Natural killer cell treated with Interleukin-12 subunit alpha and Interleukin-12 subunit beta and Interleukin-15 and Interleukin-18, amount 100 ng/mL, for 72 hours (primary cell): ENCODE results near the gene PRR14. TPM values are rescaled to one million over a fixed set of nuclear protein-coding genes. Genes with fewer than 3 reads are reported as not detected.
A peak's percentile ranks its signal among the peaks of the same experiment; 100 is the strongest.
"Not testable (repeated sequence)": the region's sequence is repeated elsewhere in the genome, so short reads cannot be mapped to it uniquely, and the experiment has no call there.

Source experiments
- ATAC-seq, 2 donors: fragments of 150-1000 bp; cut with Tn5 transposase in 1 of 2; sonication (Bioruptor Pico), chemical (Tn5 transposase) in 1 of 2; 2 replicates each; pipeline ENCODE4 v1.10.0; 2021
- DNase-seq: peaks from one replicate; pipeline ENCODE4 v3.0.0; 2022; ENCODE audit warnings: low spot score
- H3K27ac Mint-ChIP-seq, 2 donors: 1 replicate in 1 of 2; 2 replicates in 1 of 2; pipeline ENCODE4 v1.8.0; 2022; ENCODE audit warnings: mixed read lengths in 2 of 2, mild to moderate bottlenecking in 1 of 2, moderate library complexity in 1 of 2
- H3K27me3 Mint-ChIP-seq, 2 donors: 1 replicate in 1 of 2; 2 replicates in 1 of 2; pipeline ENCODE4 v1.8.0; 2022; ENCODE audit warnings: mixed read lengths in 2 of 2
- H3K36me3 Mint-ChIP-seq: one replicate; pipeline ENCODE4 v1.8.0; 2022; ENCODE audit warnings: mixed read lengths
- H3K4me1 Mint-ChIP-seq, 2 donors: 1 replicate in 1 of 2; 2 replicates in 1 of 2; pipeline ENCODE4 v1.8.0; 2022; ENCODE audit warnings: low read depth in 2 of 2, mixed read lengths in 2 of 2, mild to moderate bottlenecking in 1 of 2
- H3K4me3 Mint-ChIP-seq: one replicate; pipeline ENCODE4 v1.8.0; 2022; ENCODE audit warnings: mixed read lengths
- H3K9me3 Mint-ChIP-seq: 2 replicates; pipeline ENCODE4 v1.8.0; 2022; ENCODE audit warnings: mixed read lengths
- total RNA-seq, 2 donors: library from RNA; stranded (reverse); gene quantifications; one replicate each; pipeline ENCODE4 v1.2.3, GENCODE V29; 2022

Gene PRR14
- total RNA-seq, 2 donors from 2014 or later, result 128 to 197 TPM

GRCh38 chr16:30698816-30699614 is 48.3 kb downstream of the PRR14 start, which contains the start of gene SRCAP:
TSS of gene SRCAP (plus strand) at chr16:30699171. CDS start at chr16:30700825, 1,654 bp downstream.
- H3K27me3 Mint-ChIP-seq, result no peaks in the 10 kb centered on the region
- no peaks in the 10 kb centered on the region for H3K9me3 Mint-ChIP-seq
- peak within 1 kb of the TSS; percentile 99 to 100 for H3K27ac Mint-ChIP-seq
- H3K4me1 Mint-ChIP-seq, result peaks cover 32 to 34% of the 10 kb centered on the region in 2 donors
- ATAC-seq, result peak; percentile 71 to 76
- H3K36me3 Mint-ChIP-seq, result peaks cover 16% of the 10 kb centered on the region
- DNase-seq, result peak; percentile 93
- peak within 1 kb of the TSS; percentile 91 for H3K4me3 Mint-ChIP-seq

GRCh38 chr16:30699615-30700099 is 48.9 kb downstream of the PRR14 start:
- ATAC-seq, result no peak
- Mint-ChIP-seq H3K9me3 (no peaks in the 10 kb centered on the region), H3K4me3 (peak overlapping the region; percentile 91), H3K4me1 (peaks cover 32 to 34% of the 10 kb centered on the region in 2 donors), H3K27me3 (no peaks in the 10 kb centered on the region), H3K27ac (peak overlapping the region; percentile 99 to 100), H3K36me3 (peaks cover 16% of the 10 kb centered on the region)
- no peak for DNase-seq

DNA sequence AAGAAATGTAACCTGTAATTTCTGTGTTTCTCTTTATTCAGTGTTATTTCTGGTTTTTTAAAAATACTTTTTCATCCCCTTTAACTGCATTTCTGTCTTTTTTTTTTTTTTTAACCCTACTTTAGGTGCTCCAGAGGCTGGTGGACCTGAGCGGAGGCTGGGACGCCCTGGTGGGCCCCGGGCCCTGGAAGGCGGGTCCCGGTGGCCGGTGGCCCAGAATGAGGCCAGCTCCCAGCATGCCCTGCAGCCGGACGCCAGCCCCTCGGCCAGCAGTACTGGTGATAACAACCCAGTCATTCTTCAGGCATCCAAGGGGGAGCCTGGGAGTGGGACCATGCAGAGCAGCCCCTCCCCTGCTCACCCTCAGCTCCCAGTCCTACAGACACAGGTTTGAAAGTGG is 49.7 kb downstream of the PRR14 start:
- DNase-seq (no peak), ATAC-seq (no peak)
- no peaks in the 10 kb centered on the region for H3K9me3 Mint-ChIP-seq
- peaks cover 16% of the 10 kb centered on the region for H3K36me3 Mint-ChIP-seq
- no peaks in the 10 kb centered on the region for H3K27me3 Mint-ChIP-seq
- peak overlapping the region; percentile 91 for H3K4me3 Mint-ChIP-seq
- H3K27ac Mint-ChIP-seq, result peak overlapping the region in 1 of 2 donors; percentile 100
- peaks cover 32 to 34% of the 10 kb centered on the region in 2 donors for H3K4me1 Mint-ChIP-seq

DNA sequence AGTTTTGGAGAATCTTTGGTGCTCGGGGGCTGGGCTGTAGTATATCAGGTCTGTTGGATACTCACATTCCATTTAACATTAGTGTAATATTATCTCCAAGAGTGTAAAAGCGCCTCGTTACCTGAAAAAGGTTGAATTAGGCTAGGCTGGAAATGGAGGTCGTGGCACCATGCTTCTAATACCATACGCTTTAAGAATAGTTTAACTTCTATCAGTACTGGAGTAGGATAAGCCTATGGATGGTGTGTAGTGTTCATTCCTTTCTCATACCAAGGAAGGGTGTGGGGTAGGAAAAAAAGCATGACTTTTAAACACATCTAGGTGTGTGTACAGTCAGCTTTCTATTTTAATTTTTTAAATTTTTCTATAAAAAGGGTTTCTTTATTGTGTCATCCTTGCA is 50.2 kb downstream of the PRR14 start:
- Mint-ChIP-seq H3K4me1 (peaks cover 32 to 34% of the 10 kb centered on the region in 2 donors), H3K27ac (no peak overlapping the region), H3K27me3 (no peaks in the 10 kb centered on the region), H3K9me3 (no peaks in the 10 kb centered on the region), H3K36me3 (peaks cover 16% of the 10 kb centered on the region), H3K4me3 (peak overlapping the region; percentile 39)
- ATAC-seq (no peak), DNase-seq (no peak)

GRCh38 chr16:30703071-30703470 is 52.3 kb downstream of the PRR14 start:
- H3K9me3 Mint-ChIP-seq, H3K4me3 Mint-ChIP-seq, H3K27me3 Mint-ChIP-seq, ATAC-seq, DNase-seq: not testable (repeated sequence)
- Mint-ChIP-seq H3K27ac (peak overlapping the region in 1 of 2 donors; percentile 56), H3K4me1 (peaks cover 23 to 25% of the 10 kb centered on the region in 2 donors), H3K36me3 (peaks cover 28% of the 10 kb centered on the region)

DNA sequence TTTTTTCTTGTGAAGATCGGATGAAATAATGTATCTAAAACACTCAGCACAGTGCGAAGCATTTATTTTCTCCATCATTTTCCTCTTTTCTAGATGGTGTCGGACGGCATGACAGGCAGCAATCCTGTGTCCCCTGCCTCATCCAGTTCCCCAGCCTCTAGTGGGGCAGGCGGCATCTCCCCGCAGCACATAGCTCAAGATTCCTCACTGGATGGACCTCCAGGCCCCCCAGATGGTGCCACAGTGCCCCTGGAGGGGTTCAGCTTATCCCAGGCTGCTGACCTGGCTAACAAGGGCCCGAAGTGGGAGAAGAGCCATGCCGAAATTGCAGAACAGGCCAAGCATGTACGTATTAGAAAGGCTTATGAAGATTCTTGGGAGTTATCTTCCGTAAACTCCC is 53.2 kb downstream of the PRR14 start:
- H3K4me1 Mint-ChIP-seq, result peaks cover 20 to 23% of the 10 kb centered on the region in 2 donors
- H3K27ac Mint-ChIP-seq, result no peak overlapping the region
- no peaks in the 10 kb centered on the region for H3K9me3 Mint-ChIP-seq
- H3K27me3 Mint-ChIP-seq, result no peaks in the 10 kb centered on the region
- ATAC-seq, result no peak
- no peak overlapping the region for H3K4me3 Mint-ChIP-seq
- H3K36me3 Mint-ChIP-seq, result peaks cover 29% of the 10 kb centered on the region
- DNase-seq, result no peak

Other genes starting within 250 kb of the PRR14 start
- 1 to 10 TPM; 3.4 to 7.3 TPM for gene ZNF771, start 243.4 kb upstream of the PRR14 start, total RNA-seq
- gene DCTPP1, start 220.9 kb upstream of the PRR14 start, total RNA-seq, result 100 to 1,000 TPM in 1 of 2 donors, 10 to 100 TPM in 1; 95.9 to 155 TPM
- 10 to 100 TPM; 84.7 to 91.4 TPM for gene SEPHS2, start 205.1 kb upstream of the PRR14 start, total RNA-seq
- gene ITGAL, start 178.2 kb upstream of the PRR14 start, total RNA-seq, result 100 to 1,000 TPM; 648 to 717 TPM
- gene ZNF768, start 124.4 kb upstream of the PRR14 start, total RNA-seq, result 10 to 100 TPM; 10.4 to 11.8 TPM
- gene ZNF747, start 116.1 kb upstream of the PRR14 start, total RNA-seq, result 10 to 100 TPM in 1 of 2 donors, 1 to 10 TPM in 1; 8.7 to 10.3 TPM
- gene ZNF764, start 92.6 kb upstream of the PRR14 start, total RNA-seq, result 10 to 100 TPM; 14.9 to 22.9 TPM
- gene ZNF688, start 79.2 kb upstream of the PRR14 start, total RNA-seq, result 1 to 10 TPM; 8.3 to 8.9 TPM
- 10 to 100 TPM; 13.3 to 20.0 TPM for gene ZNF785, start 65.3 kb upstream of the PRR14 start, total RNA-seq
- 10 to 100 TPM in 1 of 2 donors, 1 to 10 TPM in 1; 9.4 to 14.3 TPM for gene ZNF689, start 40.6 kb upstream of the PRR14 start, total RNA-seq
- gene FBRS, start 7.5 kb downstream of the PRR14 start, total RNA-seq, result 100 to 1,000 TPM; 140 to 147 TPM
- gene SRCAP, start 48.2 kb downstream of the PRR14 start, total RNA-seq, result 100 to 1,000 TPM in 1 of 2 donors, 10 to 100 TPM in 1; 90.8 to 121 TPM
- 10 to 100 TPM; 50.2 to 63.8 TPM for gene PHKG2, start 97.5 kb downstream of the PRR14 start, total RNA-seq
- gene CFAP119, start 111.1 kb downstream of the PRR14 start, total RNA-seq, result 10 to 100 TPM in 1 of 2 donors, 1 to 10 TPM in 1; 3.4 to 17.0 TPM
- 100 to 1,000 TPM; 120 to 161 TPM for gene RNF40, start 111.4 kb downstream of the PRR14 start, total RNA-seq
- 1 to 10 TPM in 1 of 2 donors, under 1 TPM in 1; 0.98 to 3.8 TPM for gene ZNF629, start 136.2 kb downstream of the PRR14 start, total RNA-seq
- gene BCL7C, start 243.1 kb downstream of the PRR14 start, total RNA-seq, result 10 to 100 TPM; 35.3 to 65.0 TPM
- gene CTF1, start 245.7 kb downstream of the PRR14 start, total RNA-seq, result under 1 TPM; 0.17 to 0.36 TPM